Measurements from ENCODE around the gene UBE3D. TPM values are rescaled to one million over a fixed set of nuclear protein-coding genes. Genes with fewer than 3 reads are reported as not detected.
"Not testable (repeated sequence)": the region's sequence is repeated elsewhere in the genome, so short reads cannot be mapped to it uniquely, and the experiment has no call there.

Gene UBE3D
- total RNA-seq, 1 donor from 2014 or later: 17.2 TPM

DNA sequence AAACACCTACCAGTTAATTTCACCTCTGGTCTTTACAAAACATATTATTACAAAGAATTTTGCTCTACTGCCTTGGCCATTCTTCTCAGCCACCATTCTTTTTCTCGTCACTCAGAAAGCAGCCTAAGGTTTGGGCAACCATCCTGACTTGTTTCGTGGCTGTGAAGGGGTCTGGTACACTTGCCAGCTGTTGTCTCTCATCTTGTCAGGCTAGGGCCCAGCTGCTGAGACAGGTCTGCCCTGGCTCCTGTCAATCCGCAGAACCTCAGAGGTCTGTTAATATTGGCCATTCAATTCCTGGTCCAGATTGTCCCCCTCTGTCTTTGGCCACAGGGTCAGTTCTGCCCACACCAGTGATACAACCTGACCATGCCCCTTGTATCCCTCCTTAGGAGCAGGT lies 197.7 kb downstream of the UBE3D start:
- Histone ChIP-seq H3K4me3 (ENCODE audit: low read length in 3 of 3) (no peak overlapping the region), H3K4me1 (ENCODE audit: control insufficient read depth in 3 of 3, insufficient read depth in 3 of 3, low read length in 3 of 3) (no peaks in the 10 kb centered on the region), H3K9ac (ENCODE audit: low read depth in 1 of 3, low read length in 3 of 3) (no peak overlapping the region), H3K27ac (ENCODE audit: low read depth, low read length) (no peak overlapping the region), H3K36me3 (ENCODE audit: control insufficient read depth in 3 of 3, insufficient read depth in 3 of 3, low read length in 3 of 3) (no peaks in the 10 kb centered on the region), H3K9me3 (ENCODE audit: control insufficient read depth in 3 of 3, low read length in 3 of 3) (peaks cover 0 to 1% (median 0%) of the 10 kb centered on the region in 3 donors), H3K27me3 (ENCODE audit: control insufficient read depth in 3 of 3, insufficient read depth in 3 of 3, low read length in 3 of 3) (no peaks in the 10 kb centered on the region)

DNA sequence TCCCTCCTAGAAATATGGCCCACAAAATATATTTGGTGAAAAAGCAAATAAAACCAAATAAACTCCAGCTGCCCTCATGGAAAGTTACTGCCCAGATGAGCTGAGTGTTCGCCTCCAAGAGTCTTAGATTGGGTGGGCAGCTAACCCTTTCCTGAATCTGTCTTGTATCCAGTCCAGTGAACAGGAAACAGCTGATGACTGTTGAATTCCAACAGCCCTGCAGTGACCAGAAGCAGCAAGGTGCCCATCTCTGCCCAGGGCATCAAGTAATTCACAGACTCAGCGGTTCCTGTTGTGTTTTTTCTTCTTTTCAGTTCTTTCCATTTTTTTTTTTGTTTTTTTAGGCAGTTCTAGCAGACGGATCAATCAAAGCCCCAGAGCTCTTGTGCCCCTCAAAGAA lies 199.2 kb downstream of the UBE3D start:
- H3K9me3 ChIP-seq (ENCODE audit: control insufficient read depth in 3 of 3, low read length in 3 of 3): peaks cover 0 to 1% (median 0%) of the 10 kb centered on the region in 3 donors
- H3K36me3 ChIP-seq (ENCODE audit: control insufficient read depth in 3 of 3, insufficient read depth in 3 of 3, low read length in 3 of 3): no peaks in the 10 kb centered on the region
- H3K4me3 ChIP-seq (ENCODE audit: low read length in 3 of 3): no peak overlapping the region
- no peak overlapping the region for H3K27ac ChIP-seq (ENCODE audit: low read depth, low read length)
- H3K9ac ChIP-seq (ENCODE audit: low read depth in 1 of 3, low read length in 3 of 3): no peak overlapping the region
- no peaks in the 10 kb centered on the region for H3K27me3 ChIP-seq (ENCODE audit: control insufficient read depth in 3 of 3, insufficient read depth in 3 of 3, low read length in 3 of 3)
- no peaks in the 10 kb centered on the region for H3K4me1 ChIP-seq (ENCODE audit: control insufficient read depth in 3 of 3, insufficient read depth in 3 of 3, low read length in 3 of 3)

DNA sequence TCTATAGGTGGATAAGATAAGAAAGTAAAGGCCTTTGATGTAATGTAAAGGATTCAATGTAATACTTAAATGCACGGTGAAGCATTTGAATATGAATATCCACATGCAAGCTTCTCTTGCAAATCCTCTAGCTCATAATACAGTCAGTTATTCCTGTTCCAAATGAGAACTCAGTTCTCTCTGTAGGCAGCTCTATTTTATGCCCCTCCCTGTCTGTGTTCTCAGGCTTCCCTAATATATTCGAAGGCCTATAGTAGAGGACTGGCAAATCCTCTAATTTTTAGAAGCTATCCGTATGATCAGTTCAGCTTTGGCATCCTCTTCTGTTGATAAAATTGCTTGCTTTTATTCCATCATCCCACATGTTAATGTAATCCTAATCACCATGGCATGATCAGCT lies 200.2 kb downstream of the UBE3D start:
- no peak overlapping the region for H3K9ac ChIP-seq (ENCODE audit: low read depth in 1 of 3, low read length in 3 of 3)
- H3K27ac ChIP-seq (ENCODE audit: low read depth, low read length): no peak overlapping the region
- H3K36me3 ChIP-seq (ENCODE audit: control insufficient read depth in 3 of 3, insufficient read depth in 3 of 3, low read length in 3 of 3): no peaks in the 10 kb centered on the region
- no peaks in the 10 kb centered on the region for H3K27me3 ChIP-seq (ENCODE audit: control insufficient read depth in 3 of 3, insufficient read depth in 3 of 3, low read length in 3 of 3)
- H3K4me3 ChIP-seq (ENCODE audit: low read length in 3 of 3): no peak overlapping the region
- H3K4me1 ChIP-seq (ENCODE audit: control insufficient read depth in 3 of 3, insufficient read depth in 3 of 3, low read length in 3 of 3): no peaks in the 10 kb centered on the region
- peaks cover 0 to 1% (median 0%) of the 10 kb centered on the region in 3 donors for H3K9me3 ChIP-seq (ENCODE audit: control insufficient read depth in 3 of 3, low read length in 3 of 3)

DNA sequence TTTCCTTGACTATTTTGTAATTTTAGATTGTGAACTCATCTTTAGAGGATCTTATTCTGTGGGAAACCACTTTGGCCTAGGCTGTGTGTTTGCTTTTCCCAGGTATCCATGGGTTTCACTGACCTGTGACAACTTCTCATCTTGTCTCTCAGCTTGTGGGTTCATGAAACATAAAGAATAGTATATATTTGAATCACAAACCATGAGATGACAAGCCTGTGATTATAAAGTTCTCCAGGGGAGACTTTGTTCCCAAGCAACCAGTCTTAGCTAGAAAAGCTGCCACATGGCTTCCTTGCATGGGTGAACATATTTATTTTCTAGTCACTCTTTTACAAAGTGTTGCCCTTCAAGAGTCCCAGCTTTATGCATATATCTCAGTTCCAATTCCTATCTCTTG lies 201.9 kb downstream of the UBE3D start:
- Histone ChIP-seq H3K9ac (ENCODE audit: low read depth in 1 of 3, low read length in 3 of 3) (no peak overlapping the region), H3K27ac (ENCODE audit: low read depth, low read length) (no peak overlapping the region), H3K4me1 (ENCODE audit: control insufficient read depth in 3 of 3, insufficient read depth in 3 of 3, low read length in 3 of 3) (no peaks in the 10 kb centered on the region), H3K36me3 (ENCODE audit: control insufficient read depth in 3 of 3, insufficient read depth in 3 of 3, low read length in 3 of 3) (no peaks in the 10 kb centered on the region), H3K4me3 (ENCODE audit: low read length in 3 of 3) (no peak overlapping the region), H3K27me3 (ENCODE audit: control insufficient read depth in 3 of 3, insufficient read depth in 3 of 3, low read length in 3 of 3) (no peaks in the 10 kb centered on the region), H3K9me3 (ENCODE audit: control insufficient read depth in 3 of 3, low read length in 3 of 3) (peaks cover 0 to 1% (median 0%) of the 10 kb centered on the region in 3 donors)

DNA sequence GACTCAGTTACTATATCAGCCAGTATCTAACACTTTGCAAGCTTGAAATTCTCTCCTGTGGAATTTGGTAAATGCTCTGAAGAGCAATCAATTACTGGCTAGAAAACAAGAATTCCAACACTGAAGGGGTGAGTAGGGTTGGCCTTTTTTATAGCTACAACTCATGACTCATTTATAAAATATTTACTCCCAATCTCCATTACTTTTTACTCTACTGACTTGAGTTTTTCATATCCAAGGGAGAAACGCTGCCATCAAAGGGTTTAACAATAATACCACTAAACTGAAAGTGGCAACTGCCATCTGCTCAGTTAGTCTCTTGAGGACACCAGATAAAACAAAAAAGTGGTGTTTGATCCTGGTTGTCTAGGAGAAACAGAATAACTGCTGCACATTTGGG lies 203.1 kb downstream of the UBE3D start:
- Histone ChIP-seq H3K27ac (ENCODE audit: low read depth, low read length) (no peak overlapping the region), H3K36me3 (ENCODE audit: control insufficient read depth in 3 of 3, insufficient read depth in 3 of 3, low read length in 3 of 3) (no peaks in the 10 kb centered on the region), H3K4me3 (ENCODE audit: low read length in 3 of 3) (no peak overlapping the region)

DNA sequence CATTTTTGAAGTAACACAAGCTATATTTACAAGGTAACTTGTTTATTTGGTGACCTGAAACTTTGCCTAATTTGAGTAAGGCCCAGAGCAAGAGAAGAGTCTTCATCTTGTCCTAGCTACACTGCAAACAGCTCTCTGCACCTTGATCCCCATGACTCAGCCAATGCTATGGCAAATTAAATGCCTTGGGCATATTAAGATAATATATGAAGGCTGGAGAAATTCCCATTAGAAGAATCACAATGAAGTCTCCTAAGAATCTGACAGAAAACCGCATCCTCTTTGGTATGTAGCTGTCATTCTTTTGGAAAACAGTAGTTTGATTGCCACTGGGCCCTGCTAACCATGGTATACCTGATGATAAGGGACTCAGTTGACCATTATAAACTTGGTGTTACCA lies 204.5 kb downstream of the UBE3D start:
- H3K27me3 ChIP-seq (ENCODE audit: control insufficient read depth in 3 of 3, insufficient read depth in 3 of 3, low read length in 3 of 3): no peaks in the 10 kb centered on the region
- H3K27ac ChIP-seq (ENCODE audit: low read depth, low read length): no peak overlapping the region
- no peaks in the 10 kb centered on the region for H3K9me3 ChIP-seq (ENCODE audit: control insufficient read depth in 3 of 3, low read length in 3 of 3)
- H3K36me3 ChIP-seq (ENCODE audit: control insufficient read depth in 3 of 3, insufficient read depth in 3 of 3, low read length in 3 of 3): no peaks in the 10 kb centered on the region
- H3K4me1 ChIP-seq (ENCODE audit: control insufficient read depth in 3 of 3, insufficient read depth in 3 of 3, low read length in 3 of 3): no peaks in the 10 kb centered on the region
- no peak overlapping the region for H3K9ac ChIP-seq (ENCODE audit: low read depth in 1 of 3, low read length in 3 of 3)
- H3K4me3 ChIP-seq (ENCODE audit: low read length in 3 of 3): no peak overlapping the region

More for the DNA sequence above, 203.1 kb downstream of the UBE3D start:
- no peak overlapping the region for H3K9ac ChIP-seq (ENCODE audit: low read depth in 1 of 3, low read length in 3 of 3)
- no peaks in the 10 kb centered on the region for H3K27me3 ChIP-seq (ENCODE audit: control insufficient read depth in 3 of 3, insufficient read depth in 3 of 3, low read length in 3 of 3)
- H3K4me1 ChIP-seq (ENCODE audit: control insufficient read depth in 3 of 3, insufficient read depth in 3 of 3, low read length in 3 of 3): no peaks in the 10 kb centered on the region
- H3K9me3 ChIP-seq (ENCODE audit: control insufficient read depth in 3 of 3, low read length in 3 of 3): peaks cover 0 to 1% (median 0%) of the 10 kb centered on the region in 3 donors

DNA sequence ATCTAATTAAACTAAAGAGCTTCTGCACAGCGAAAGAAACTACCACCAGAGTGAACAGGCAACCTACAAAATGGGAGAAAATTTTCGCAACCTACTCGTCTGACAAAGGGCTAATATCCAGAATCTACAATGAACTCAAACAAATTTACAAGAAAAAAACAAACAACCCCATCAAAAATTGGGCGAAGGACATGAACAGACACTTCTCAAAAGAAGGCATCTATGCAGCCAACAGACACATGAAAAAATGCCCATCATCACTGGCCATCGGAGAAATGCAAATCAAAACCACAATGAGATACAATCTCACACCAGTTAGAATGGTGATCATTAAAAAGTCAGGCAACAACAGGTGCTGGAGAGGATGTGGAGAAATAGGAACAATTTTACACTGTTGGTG lies 209.6 kb downstream of the UBE3D start:
- H3K4me3 ChIP-seq (ENCODE audit: low read length in 3 of 3); H3K9ac ChIP-seq (ENCODE audit: low read depth in 1 of 3, low read length in 3 of 3); H3K27ac ChIP-seq (ENCODE audit: low read depth, low read length); H3K36me3 ChIP-seq (ENCODE audit: control insufficient read depth in 3 of 3, insufficient read depth in 3 of 3, low read length in 3 of 3); H3K4me1 ChIP-seq (ENCODE audit: control insufficient read depth in 3 of 3, insufficient read depth in 3 of 3, low read length in 3 of 3); H3K9me3 ChIP-seq (ENCODE audit: control insufficient read depth in 3 of 3, low read length in 3 of 3); H3K27me3 ChIP-seq (ENCODE audit: control insufficient read depth in 3 of 3, insufficient read depth in 3 of 3, low read length in 3 of 3): not testable (repeated sequence)

DNA sequence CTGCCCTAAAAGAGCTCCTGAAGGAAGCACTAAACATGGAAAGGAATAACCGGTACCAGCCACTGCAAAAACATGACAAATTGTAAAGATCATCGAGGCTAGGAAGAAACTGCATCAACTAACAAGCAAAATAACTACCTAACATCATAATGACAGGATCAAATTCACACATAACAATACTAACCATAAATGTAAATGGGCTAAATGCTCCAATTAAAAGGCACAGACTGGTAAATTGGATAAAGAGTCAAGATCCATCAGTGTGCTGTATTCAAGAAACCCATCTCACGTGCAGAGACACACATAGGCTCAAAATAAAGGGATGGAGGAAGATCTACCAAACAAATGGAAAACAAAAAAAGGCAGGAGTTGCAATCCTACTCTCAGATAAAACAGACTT lies 212.7 kb downstream of the UBE3D start:
- not testable (repeated sequence) for H3K4me1 ChIP-seq (ENCODE audit: control insufficient read depth in 3 of 3, insufficient read depth in 3 of 3, low read length in 3 of 3); H3K36me3 ChIP-seq (ENCODE audit: control insufficient read depth in 3 of 3, insufficient read depth in 3 of 3, low read length in 3 of 3); H3K9ac ChIP-seq (ENCODE audit: low read depth in 1 of 3, low read length in 3 of 3); H3K4me3 ChIP-seq (ENCODE audit: low read length in 3 of 3); H3K9me3 ChIP-seq (ENCODE audit: control insufficient read depth in 3 of 3, low read length in 3 of 3); H3K27ac ChIP-seq (ENCODE audit: low read depth, low read length); H3K27me3 ChIP-seq (ENCODE audit: control insufficient read depth in 3 of 3, insufficient read depth in 3 of 3, low read length in 3 of 3)

DNA sequence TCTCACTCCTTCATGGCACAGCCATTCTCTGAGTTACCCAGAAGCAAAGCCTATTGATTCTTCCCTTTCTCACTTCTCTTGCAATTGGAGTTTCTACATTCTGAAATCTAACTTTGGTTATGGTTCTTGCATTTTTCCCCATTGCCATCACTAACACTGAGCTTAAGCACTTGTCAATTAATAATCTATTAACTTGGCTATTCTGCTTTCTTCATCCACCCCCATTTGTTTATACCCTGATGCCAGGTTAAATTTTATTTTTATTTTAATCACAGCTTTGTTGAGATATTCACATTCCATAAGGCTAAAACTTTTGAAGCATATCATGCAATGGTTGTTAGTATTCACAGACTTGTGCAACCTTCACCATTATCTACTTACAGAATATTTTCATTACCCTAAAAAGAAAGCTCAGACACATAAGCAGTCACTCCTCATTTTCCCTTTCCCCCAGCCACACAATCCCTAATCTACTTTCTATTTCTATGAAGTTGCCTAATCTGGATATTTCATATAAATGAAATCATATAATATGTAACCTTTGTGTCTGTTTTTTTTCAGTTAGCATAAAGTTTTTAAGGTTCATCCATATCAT lies 222.3 kb downstream of the UBE3D start:
- Histone ChIP-seq H3K4me3 (ENCODE audit: low read length in 3 of 3) (no peak overlapping the region), H3K27me3 (ENCODE audit: control insufficient read depth in 3 of 3, insufficient read depth in 3 of 3, low read length in 3 of 3) (no peaks in the 10 kb centered on the region), H3K36me3 (ENCODE audit: control insufficient read depth in 3 of 3, insufficient read depth in 3 of 3, low read length in 3 of 3) (no peaks in the 10 kb centered on the region)

DNA sequence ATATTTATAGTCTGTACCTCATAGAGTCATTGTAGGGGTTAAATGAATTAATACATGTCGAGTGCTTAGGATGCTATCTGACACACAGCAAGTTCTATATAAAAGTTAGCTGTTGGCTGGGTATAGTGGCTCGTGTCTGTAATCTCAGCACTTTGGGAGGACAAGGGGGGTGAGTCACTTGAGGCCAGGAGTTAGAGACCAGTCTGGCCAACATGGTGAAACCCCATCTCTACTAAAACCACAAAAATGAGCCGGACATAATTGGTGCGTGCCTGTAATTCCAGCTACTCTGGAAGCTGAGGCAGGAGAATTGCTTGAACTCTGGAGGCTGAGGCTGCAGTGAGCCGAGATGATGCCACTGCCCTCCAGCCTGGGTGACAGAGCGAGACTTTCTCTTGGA lies 222.9 kb downstream of the UBE3D start:
- Histone ChIP-seq H3K36me3 (ENCODE audit: control insufficient read depth in 3 of 3, insufficient read depth in 3 of 3, low read length in 3 of 3) (no peaks in the 10 kb centered on the region), H3K27me3 (ENCODE audit: control insufficient read depth in 3 of 3, insufficient read depth in 3 of 3, low read length in 3 of 3) (no peaks in the 10 kb centered on the region), H3K27ac (ENCODE audit: low read depth, low read length) (no peak overlapping the region), H3K9ac (ENCODE audit: low read depth in 1 of 3, low read length in 3 of 3) (no peak overlapping the region), H3K4me3 (ENCODE audit: low read length in 3 of 3) (no peak overlapping the region), H3K4me1 (ENCODE audit: control insufficient read depth in 3 of 3, insufficient read depth in 3 of 3, low read length in 3 of 3) (no peaks in the 10 kb centered on the region), H3K9me3 (ENCODE audit: control insufficient read depth in 3 of 3, low read length in 3 of 3) (no peaks in the 10 kb centered on the region)

More for the DNA sequence above, 222.3 kb downstream of the UBE3D start:
- Histone ChIP-seq H3K27ac (ENCODE audit: low read depth, low read length) (no peak overlapping the region), H3K9me3 (ENCODE audit: control insufficient read depth in 3 of 3, low read length in 3 of 3) (no peaks in the 10 kb centered on the region), H3K4me1 (ENCODE audit: control insufficient read depth in 3 of 3, insufficient read depth in 3 of 3, low read length in 3 of 3) (no peaks in the 10 kb centered on the region), H3K9ac (ENCODE audit: low read depth in 1 of 3, low read length in 3 of 3) (no peak overlapping the region)
